CD14-positive monocyte (primary cell): Measurements from ENCODE around the gene CIB1. TPM values are rescaled to one million over a fixed set of nuclear protein-coding genes. Genes with fewer than 3 reads are reported as not detected.

Experiments used
- DNase-seq, 3 donors: peaks; one replicate each; pipeline ENCODE4 v3.0.0-alpha.2; 2011 to 2022
- H2AFZ ChIP-seq: 2 replicates; pipeline ENCODE4 v1.6.0; 2012; ENCODE audit warnings: mild to moderate bottlenecking, low read depth, low read length, inconsistent platforms; ENCODE audit not compliant: insufficient read depth, poor library complexity, severe bottlenecking
- H3K27ac ChIP-seq, 2 donors: 1 replicate in 1 of 2; 2 replicates in 1 of 2; pipeline ENCODE4 v1.5.1; 2012 to 2013; ENCODE audit warnings: low read length in 2 of 2, control low read depth in 1 of 2, inconsistent platforms in 1 of 2, low read depth in 1 of 2, mild to moderate bottlenecking in 1 of 2
- H3K27me3 ChIP-seq, 2 donors: one replicate each; pipeline versions ENCODE4 v1.6.0 to v1.6.1; 2011 to 2013; ENCODE audit warnings: low read length in 2 of 2; ENCODE audit not compliant: control insufficient read depth in 2 of 2, insufficient read depth in 2 of 2
- H3K36me3 ChIP-seq, 2 donors: replicated peaks in 1 of 2; 1 replicate in 1 of 2; 2 replicates in 1 of 2; pipeline versions ENCODE4 v1.5.1 to v1.6.1; 2012 to 2013; ENCODE audit warnings: low read length in 2 of 2, control low read depth in 1 of 2, inconsistent platforms in 1 of 2, mild to moderate bottlenecking in 1 of 2; ENCODE audit not compliant: insufficient read depth in 2 of 2, control insufficient read depth in 1 of 2
- H3K4me1 ChIP-seq, 2 donors: 1 replicate in 1 of 2; 2 replicates in 1 of 2; pipeline versions ENCODE4 v1.5.1 to v1.6.1; 2012 to 2013; ENCODE audit warnings: low read length in 2 of 2, control low read depth in 1 of 2, inconsistent platforms in 1 of 2, mild to moderate bottlenecking in 1 of 2, moderate library complexity in 1 of 2; ENCODE audit not compliant: insufficient read depth in 2 of 2, control insufficient read depth in 1 of 2
- H3K4me2 ChIP-seq: replicated peaks from 2 replicates; pipeline ENCODE3; 2012; ENCODE audit warnings: low read length, moderate library complexity, mild to moderate bottlenecking; ENCODE audit not compliant: poor library complexity, severe bottlenecking; ENCODE audit errors: extremely low read depth
- H3K4me3 ChIP-seq, 3 experiments: fragments of 200-600 bp in 1 of 3; sonication (generic) in 1 of 3; replicated peaks in 1 of 3; 1 replicate in 2 of 3; 2 replicates in 1 of 3; pipeline ENCODE4 v1.5.1; 2011 to 2013; ENCODE audit warnings: low read length in 3 of 3, mild to moderate bottlenecking in 3 of 3, control low read depth in 2 of 3, low read depth in 2 of 3, inconsistent platforms in 1 of 3, moderate library complexity in 1 of 3
- H3K79me2 ChIP-seq: 2 replicates; pipeline ENCODE4 v1.6.0; 2012; ENCODE audit warnings: mild to moderate bottlenecking, control low read depth, inconsistent platforms, low read length, moderate library complexity; ENCODE audit not compliant: insufficient read depth
- H3K9ac ChIP-seq: 2 replicates; pipeline ENCODE4 v1.6.0; 2017; ENCODE audit warnings: low read length, mild to moderate bottlenecking; ENCODE audit not compliant: insufficient read depth, poor library complexity, severe bottlenecking
- H3K9me3 ChIP-seq, 2 donors: replicated peaks in 1 of 2; 1 replicate in 1 of 2; 2 replicates in 1 of 2; pipeline versions ENCODE4 v1.5.1 to v1.6.1; 2012 to 2013; ENCODE audit warnings: low read length in 2 of 2, control low read depth in 1 of 2; ENCODE audit not compliant: control insufficient read depth in 1 of 2, insufficient read depth in 1 of 2
- H4K20me1 ChIP-seq: 2 replicates; pipeline ENCODE4 v1.6.0; 2012; ENCODE audit warnings: mild to moderate bottlenecking, low read length, control low read depth, moderate library complexity; ENCODE audit not compliant: insufficient read depth
- H3K27ac Mint-ChIP-seq, 7 donors: one replicate each; pipeline ENCODE4 v1.8.0; 2020; ENCODE audit warnings: mild to moderate bottlenecking in 7 of 7, mixed read lengths in 7 of 7, moderate library complexity in 6 of 7, inconsistent platforms in 2 of 7
- H3K27me3 Mint-ChIP-seq, 3 donors: one replicate each; pipeline ENCODE4 v1.8.0; 2021 to 2022; ENCODE audit warnings: low read depth in 3 of 3, mild to moderate bottlenecking in 3 of 3, mixed read lengths in 3 of 3, moderate library complexity in 3 of 3, inconsistent platforms in 1 of 3
- H3K36me3 Mint-ChIP-seq, 2 donors: one replicate each; pipeline ENCODE4 v1.8.0; 2020; ENCODE audit warnings: mixed read lengths in 2 of 2, inconsistent platforms in 1 of 2, mild to moderate bottlenecking in 1 of 2
- H3K4me1 Mint-ChIP-seq: one replicate; pipeline ENCODE4 v1.8.0; 2020; ENCODE audit warnings: mild to moderate bottlenecking, mixed read lengths
- H3K4me3 Mint-ChIP-seq, 2 donors: one replicate each; pipeline ENCODE4 v1.8.0; 2020; ENCODE audit warnings: mild to moderate bottlenecking in 2 of 2, mixed read lengths in 2 of 2, moderate library complexity in 1 of 2
- H3K9me3 Mint-ChIP-seq, 7 donors: one replicate each; pipeline ENCODE4 v1.8.0; 2020 to 2022; ENCODE audit warnings: mixed read lengths in 7 of 7, mild to moderate bottlenecking in 6 of 7, moderate library complexity in 6 of 7, inconsistent platforms in 2 of 7
- WGBS: methylation state at CpG from one replicate; pipeline ENCODE4 v1.1.5; 2013; ENCODE audit warnings: missing lambda C conversion rate; ENCODE audit not compliant: insufficient coverage; 5-methylcytosine and 5-hydroxymethylcytosine counted together
- intact Hi-C, 2 donors: fragments of 100-400 bp; cut with micrococcal nuclease; formaldehyde crosslinking; loops; one replicate each; pipeline versions ENCODE4 v1.15.0 to v1.15.1; 2023
- polyA plus RNA-seq, 3 donors: library from polyadenylated mRNA; depleted of rRNA in 1 of 3; unstranded in 2 of 3; stranded (reverse) in 1 of 3; fragments of 300-500 nt in 2 of 3; fragments of >200 nt in 1 of 3; fragmentation: Illumina TruSeq in 2 of 3; gene quantifications; 1 replicate in 2 of 3; 2 replicates in 1 of 3; pipeline ENCODE4 v1.2.3, GENCODE V29; 2012 to 2021
- TF ChIP-seq, protein P1 (sequence below): fragments of 200-600 bp; IDR thresholded peaks from one replicate; pipeline ENCODE4 v1.8.0; 2022; ENCODE audit warnings: antibody characterized with exemption, mild to moderate bottlenecking

The CIB1 gene
- polyA plus RNA-seq, 3 donors: 77.5 to 197 (median 169) TPM

DNA sequence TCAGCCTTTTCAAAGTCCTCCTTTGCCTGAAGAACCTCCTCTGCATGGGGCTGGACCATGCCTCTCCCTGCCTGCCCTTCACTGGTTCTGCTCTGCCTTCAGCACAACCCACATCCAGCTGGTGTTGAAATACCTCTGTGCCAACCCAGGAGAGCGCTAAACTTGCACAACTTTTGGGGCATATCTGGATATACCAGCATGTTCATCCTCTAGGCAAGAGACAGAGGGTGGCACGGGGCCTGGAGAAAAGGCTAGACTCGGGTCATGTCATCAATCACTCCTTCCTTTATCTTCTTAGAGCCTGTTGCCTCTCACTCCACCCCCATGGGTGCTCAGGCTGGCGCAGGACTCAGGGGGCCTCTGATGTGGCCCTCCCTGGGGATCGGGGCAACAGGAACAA, 27.9 kb downstream of the CIB1 start:
- 0% methylated on average over 3 of the region's 5 CpGs for WGBS
- Histone ChIP-seq H3K9me3 (no peaks in the 10 kb centered on the region), H3K27ac (peak overlapping the region in 1 of 2 donors; percentile 34), H3K27me3 (peaks cover 0 to 5% of the 10 kb centered on the region in 2 donors), H2AFZ (no peak overlapping the region), H3K4me2 (peak overlapping the region; percentile 10), H3K79me2 (peaks cover 92% of the 10 kb centered on the region), H3K4me3 (no peak overlapping the region), H4K20me1 (peaks cover 97% of the 10 kb centered on the region), H3K36me3 (peaks cover 41 to 64% of the 10 kb centered on the region in 2 donors), H3K9ac (no peak overlapping the region), H3K4me1 (peaks cover 28 to 66% of the 10 kb centered on the region in 2 donors)
- H3K27me3 Mint-ChIP-seq: peaks cover 2 to 9% (median 6%) of the 10 kb centered on the region in 3 donors
- peaks cover 68% of the 10 kb centered on the region for H3K4me1 Mint-ChIP-seq
- TF ChIP-seq, protein P1, sequence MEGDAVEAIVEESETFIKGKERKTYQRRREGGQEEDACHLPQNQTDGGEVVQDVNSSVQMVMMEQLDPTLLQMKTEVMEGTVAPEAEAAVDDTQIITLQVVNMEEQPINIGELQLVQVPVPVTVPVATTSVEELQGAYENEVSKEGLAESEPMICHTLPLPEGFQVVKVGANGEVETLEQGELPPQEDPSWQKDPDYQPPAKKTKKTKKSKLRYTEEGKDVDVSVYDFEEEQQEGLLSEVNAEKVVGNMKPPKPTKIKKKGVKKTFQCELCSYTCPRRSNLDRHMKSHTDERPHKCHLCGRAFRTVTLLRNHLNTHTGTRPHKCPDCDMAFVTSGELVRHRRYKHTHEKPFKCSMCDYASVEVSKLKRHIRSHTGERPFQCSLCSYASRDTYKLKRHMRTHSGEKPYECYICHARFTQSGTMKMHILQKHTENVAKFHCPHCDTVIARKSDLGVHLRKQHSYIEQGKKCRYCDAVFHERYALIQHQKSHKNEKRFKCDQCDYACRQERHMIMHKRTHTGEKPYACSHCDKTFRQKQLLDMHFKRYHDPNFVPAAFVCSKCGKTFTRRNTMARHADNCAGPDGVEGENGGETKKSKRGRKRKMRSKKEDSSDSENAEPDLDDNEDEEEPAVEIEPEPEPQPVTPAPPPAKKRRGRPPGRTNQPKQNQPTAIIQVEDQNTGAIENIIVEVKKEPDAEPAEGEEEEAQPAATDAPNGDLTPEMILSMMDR: no peak
- no peak overlapping the region for H3K4me3 Mint-ChIP-seq
- intact Hi-C loops: loop anchor here in 1 of 2 donors (5.0 kb wide), 1 partner anchor 39 kb away; no protein-coding TSS in a partner anchor
- peak in 2 of 3 donors; percentile 34 to 75 for DNase-seq
- peak overlapping the region in 4 of 7 donors; percentile 15 to 63 (median 40) for H3K27ac Mint-ChIP-seq
- peaks cover 0 to 2% (median 0%) of the 10 kb centered on the region in 7 donors for H3K9me3 Mint-ChIP-seq
- peaks cover 59 to 80% of the 10 kb centered on the region in 2 donors for H3K36me3 Mint-ChIP-seq

DNA sequence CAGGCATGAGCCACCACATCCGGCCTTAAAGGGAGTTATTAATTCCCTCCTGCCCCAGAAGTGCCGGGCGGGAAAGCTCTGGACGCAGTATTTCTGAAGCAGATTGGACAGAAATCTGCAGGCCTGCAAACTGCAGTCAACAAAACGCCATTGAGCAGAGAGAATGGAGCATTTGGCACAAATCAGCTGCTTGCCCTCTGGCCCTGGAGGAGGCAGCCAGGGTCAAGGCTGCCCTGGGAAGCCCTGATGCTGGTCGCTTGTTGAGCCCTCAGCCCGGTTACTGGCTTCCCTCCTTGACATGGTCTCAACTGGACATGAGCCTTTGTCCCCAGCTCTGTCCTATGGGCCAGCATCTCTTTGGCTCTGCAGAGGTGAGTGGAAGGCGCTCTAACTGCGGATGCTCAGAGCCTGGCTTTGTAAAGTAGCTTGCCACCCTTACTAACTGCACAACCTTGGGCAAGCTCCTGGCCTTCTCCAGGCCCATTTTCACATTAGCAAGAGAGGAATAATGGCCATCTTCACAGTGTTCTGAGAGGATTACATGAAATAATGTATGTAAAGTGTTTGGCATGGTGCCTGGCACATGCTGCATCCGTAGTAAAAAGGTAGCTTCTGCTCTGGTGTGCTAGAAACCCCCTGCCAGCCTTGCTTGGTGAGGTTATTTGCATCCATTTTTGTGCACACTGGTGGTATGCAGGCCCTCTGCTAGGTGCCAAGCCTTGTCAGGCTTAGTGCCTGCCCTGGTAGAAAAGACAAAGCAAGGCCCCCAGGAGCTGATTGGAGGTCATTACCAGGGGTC, 28.5 kb downstream of the CIB1 start:
- Histone ChIP-seq H3K36me3 (peaks cover 37 to 58% of the 10 kb centered on the region in 2 donors), H3K9me3 (no peaks in the 10 kb centered on the region), H3K4me2 (peak overlapping the region; percentile 10), H3K4me3 (no peak overlapping the region), H3K27ac (peak overlapping the region in 1 of 2 donors; percentile 17), H4K20me1 (peaks cover 97% of the 10 kb centered on the region), H3K27me3 (peaks cover 0 to 5% of the 10 kb centered on the region in 2 donors), H2AFZ (no peak overlapping the region), H3K9ac (no peak overlapping the region), H3K79me2 (peaks cover 92% of the 10 kb centered on the region), H3K4me1 (peaks cover 30 to 66% of the 10 kb centered on the region in 2 donors)
- WGBS: 87% methylated on average over 7 of the region's 10 CpGs
- Mint-ChIP-seq H3K36me3 (peaks cover 54 to 74% of the 10 kb centered on the region in 2 donors), H3K4me1 (peaks cover 68% of the 10 kb centered on the region), H3K27me3 (peaks cover 3 to 9% (median 6%) of the 10 kb centered on the region in 3 donors), H3K27ac (peak overlapping the region in 3 of 7 donors; percentile 26 to 71 (median 41)), H3K4me3 (no peak overlapping the region), H3K9me3 (peaks cover 0 to 2% (median 0%) of the 10 kb centered on the region in 7 donors)
- intact Hi-C loops: loop anchor here in 1 of 2 donors (5.0 kb wide), 1 partner anchor 38 kb away; no protein-coding TSS in a partner anchor
- no peak for DNase-seq
- TF ChIP-seq, protein P1: no peak
